GM18508 (cell line): Measurements from ENCODE around the gene RBMS3.
"Not testable (repeated sequence)": the region's sequence is repeated elsewhere in the genome, so short reads cannot be mapped to it uniquely, and the experiment has no call there.

Experiments
- ATAC-seq: cut with Tn5 transposase; IDR thresholded peaks from one replicate; pipeline ENCODE4 v1.9.1; 2021; ENCODE audit warnings: moderate number of reproducible peaks; ENCODE audit not compliant: insufficient read depth, unreplicated experiment

The RBMS3 gene

DNA sequence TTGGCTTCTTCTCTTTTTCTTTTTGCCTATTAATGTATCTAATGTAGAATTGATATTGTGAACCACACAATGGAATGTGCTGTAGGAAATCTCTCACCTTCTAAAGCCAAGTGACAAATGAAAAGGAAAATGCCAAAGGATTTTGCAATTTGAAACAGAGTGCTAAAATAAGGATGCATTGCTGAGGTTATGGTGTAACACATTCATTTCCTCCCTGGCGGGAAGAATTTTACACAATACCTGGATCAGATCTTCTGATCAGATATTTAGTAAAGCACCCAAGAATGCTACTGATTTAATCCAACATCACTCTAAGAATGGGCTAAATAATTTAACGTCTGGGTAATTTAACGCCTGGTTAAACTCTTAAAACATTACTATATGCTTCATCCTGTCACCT lies 527.5 kb downstream of the RBMS3 start:
- ATAC-seq = not testable (repeated sequence)

DNA sequence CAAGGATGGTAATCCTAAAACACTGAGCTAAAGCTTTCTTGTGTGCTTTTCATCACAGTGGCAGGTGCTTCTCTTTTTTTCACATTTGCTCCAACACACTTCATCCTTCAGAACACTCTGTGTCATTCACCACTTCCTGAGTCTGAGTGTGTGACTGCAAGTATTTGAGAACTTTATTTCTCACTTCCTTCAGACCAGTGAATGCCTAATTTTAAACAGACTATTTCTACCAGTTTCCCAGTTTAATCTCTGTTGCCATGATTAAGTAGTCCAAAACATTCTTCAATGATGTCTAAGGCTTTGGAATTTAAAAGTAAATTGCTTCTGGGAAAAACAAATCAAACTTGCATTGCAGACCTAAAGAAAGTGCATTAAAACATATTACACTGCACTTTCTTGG lies 541.2 kb downstream of the RBMS3 start:
- ATAC-seq = no peak

DNA sequence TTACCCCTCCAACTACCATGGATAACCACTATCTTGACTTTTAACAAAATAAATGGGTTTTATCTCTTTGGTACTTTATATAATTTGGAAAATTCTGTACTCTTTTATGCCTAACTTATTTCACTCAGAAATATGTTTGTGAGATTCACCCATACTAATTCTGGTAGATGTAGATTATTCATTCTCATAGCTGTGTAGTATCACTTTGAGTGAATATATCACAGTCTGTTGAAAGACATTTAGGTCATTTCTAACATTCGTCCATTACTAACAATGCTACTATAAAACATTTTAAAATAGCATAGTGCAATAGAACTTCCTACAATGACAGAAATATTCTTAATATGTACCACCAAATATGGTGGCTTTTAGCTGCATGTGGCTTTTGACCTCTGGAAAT lies 542.4 kb downstream of the RBMS3 start:
- ATAC-seq = no peak

DNA sequence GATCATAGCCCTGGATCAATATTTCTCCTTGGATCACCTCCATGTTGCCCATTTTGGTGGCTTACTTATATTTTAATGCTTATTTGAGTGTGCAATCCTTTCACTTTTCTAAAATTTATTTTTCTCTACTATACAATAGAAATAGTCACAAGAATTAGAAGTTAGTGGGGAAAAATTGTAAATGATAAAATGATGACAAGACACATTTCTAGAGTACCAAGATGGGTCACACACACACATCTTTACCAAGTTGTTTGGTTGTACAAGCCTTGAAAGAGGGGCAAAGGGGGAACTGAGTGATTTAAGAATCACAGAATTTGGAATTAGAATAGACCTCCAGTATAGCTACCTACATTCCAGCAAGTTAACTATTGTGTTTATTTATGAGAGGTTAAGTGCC lies 545.8 kb downstream of the RBMS3 start:
- no peak for ATAC-seq

DNA sequence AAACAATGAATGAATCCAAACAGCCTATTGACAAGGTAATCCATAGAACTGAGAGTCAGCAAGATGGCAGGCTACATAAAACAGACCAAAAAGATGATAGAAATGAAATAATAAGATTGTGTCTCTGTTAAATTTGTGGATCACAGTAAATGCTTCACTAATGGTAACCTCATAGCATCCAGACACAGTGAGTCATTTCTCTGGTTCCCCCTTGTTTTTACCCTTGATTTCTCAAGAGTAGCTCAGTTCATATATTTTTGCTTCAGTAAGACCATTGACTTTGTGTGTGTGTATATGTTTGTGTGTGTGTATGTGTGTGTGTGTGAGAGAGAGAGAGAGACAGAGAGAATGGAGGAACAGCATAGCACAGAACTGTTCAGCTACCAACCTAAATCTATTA lies 546.9 kb downstream of the RBMS3 start:
- no peak for ATAC-seq

DNA sequence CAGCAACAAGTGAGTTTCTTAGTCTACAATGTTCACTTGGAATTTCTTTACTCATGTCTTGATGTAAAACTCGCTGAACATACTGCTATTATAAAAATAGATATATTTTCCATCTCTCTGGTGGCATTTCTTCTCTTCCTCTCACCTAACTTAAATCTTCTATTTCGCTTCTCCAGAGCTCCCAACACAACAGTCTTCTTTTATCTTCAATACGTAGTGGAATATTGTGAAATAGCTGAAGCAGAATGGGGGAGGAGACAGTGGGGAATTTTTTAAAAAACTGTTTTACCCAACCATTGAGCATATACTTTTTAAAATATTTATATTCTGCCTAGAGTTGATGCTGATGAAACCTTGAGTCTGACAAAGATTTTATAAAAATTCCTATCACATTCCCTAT lies 548.5 kb downstream of the RBMS3 start:
- ATAC-seq = no peak

DNA sequence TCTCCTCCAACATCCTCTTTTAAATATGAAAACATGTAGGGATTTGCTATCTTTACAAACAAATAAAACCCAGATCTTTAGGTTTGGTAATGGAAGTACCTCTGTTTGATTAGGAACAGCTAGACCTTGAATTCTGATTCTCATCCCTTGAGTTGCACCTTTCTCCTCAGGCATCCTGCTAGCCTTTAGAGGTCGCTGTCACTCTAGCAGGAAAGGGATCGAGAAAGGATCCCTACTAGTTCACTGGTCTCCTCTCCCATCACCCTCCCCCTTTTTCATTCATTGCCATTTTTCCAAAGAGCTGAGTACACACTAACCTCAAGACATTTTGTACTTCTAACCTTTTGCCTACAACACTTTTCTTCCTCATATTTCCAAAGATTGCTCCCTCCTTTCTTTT lies 569.8 kb downstream of the RBMS3 start:
- ATAC-seq = no peak

DNA sequence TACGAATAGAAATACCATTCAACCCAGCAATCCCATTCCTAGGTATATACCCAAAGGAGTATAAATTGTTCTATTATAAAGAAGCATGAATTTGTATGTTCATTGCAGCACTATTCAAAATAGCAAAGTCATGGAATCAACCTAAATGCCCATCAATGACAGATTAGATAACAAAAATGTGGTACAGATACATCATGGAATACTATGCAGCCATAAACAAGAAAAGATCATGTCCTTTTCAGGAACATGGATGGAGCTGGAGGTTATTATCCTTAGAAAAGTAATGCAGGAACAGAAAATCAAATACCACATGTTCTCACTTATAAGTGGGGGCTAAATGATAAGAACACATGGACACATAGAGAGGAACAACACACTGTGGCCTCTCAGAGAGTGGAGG lies 571.9 kb downstream of the RBMS3 start:
- ATAC-seq = no peak

DNA sequence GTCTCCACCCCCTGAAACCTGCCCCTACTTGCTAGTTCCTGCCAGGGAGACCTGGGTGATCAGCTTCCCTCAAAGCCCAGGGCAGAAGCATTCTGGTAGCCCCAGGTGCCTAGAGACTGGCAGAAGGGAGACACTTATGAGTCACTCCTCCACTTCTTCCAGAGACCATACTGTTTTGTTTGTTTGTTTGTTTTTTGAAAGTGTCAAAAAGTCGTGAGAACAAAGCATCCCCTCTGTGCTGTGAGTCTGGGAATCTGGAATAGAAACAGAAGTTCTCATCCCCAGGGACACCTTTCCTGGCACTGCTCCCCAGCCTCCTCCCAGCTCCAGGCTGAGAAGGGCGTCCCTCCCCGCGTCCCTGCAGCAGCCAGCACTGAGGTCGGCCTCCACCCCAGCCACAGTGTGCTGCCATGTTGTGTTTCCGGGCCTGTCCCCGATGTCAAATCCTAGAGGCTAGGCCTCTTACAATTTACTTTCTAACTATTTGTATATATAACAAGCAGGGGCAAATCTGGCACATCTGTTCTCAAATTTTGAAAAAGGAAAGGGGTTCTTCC lies 573.0 kb downstream of the RBMS3 start:
- no peak for ATAC-seq

DNA sequence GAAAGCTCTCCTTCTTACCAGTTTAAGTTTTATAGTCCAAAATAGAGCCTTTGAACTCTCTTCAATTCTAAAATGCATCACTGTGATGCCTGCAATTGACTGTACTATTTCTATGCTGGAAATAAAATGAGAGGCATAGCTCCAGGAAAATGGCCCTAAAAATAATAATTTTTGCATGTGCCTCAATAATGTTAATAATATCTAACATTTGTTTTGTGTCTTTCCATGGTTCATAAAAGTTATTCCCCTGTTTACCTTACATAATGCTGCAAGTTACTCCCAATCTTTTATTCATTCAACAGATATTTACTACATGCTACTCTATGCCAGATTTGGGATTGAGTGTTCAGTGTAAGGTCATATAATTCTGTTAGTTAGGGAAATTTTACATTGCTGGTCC lies 574.0 kb downstream of the RBMS3 start:
- no peak for ATAC-seq

DNA sequence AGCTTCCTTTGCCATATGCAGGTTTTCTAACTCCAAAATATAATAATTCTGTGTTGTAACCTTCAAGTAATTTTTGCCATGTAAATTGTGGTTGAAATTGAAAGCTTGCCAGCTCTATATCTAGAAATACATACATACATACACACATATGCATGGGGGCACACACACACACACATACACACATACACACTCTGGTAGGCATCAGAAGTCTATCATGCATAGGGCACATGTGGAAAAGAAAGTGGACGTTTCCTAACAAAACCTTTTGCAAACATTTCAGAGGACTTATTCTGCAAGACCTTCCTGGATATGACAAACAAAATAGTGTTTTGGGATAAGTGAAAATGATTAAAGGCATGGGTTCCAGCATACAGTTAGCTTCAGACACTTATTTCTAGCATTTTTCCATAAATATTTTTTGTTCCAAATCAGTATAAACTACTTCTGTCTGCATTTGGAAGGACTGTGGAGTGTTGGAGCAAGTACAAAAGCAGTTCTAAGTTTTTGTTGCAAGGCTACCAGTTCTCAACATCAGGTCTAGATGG lies 578.9 kb downstream of the RBMS3 start:
- ATAC-seq = no peak

DNA sequence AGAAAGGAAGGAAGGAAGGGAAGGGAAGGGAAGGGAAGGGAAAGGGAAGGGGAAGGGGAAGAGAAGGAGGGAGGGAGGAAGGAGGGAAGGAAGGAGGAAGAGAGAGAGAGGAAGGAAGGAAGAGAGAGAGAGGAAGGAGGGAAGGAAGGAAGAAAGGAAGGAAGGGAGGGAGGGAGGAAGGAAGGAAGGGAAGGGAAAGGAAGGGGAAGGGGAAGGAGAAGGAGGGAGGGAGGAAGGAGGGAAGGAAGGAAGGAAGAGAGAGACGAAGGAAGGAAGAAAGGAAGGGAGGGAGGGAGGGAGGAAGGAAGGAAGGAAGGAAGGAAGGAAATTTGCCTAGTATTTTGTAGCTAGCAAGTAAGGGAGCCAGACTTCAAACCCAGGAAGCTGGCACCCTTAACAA lies 583.9 kb downstream of the RBMS3 start:
- ATAC-seq = no peak

DNA sequence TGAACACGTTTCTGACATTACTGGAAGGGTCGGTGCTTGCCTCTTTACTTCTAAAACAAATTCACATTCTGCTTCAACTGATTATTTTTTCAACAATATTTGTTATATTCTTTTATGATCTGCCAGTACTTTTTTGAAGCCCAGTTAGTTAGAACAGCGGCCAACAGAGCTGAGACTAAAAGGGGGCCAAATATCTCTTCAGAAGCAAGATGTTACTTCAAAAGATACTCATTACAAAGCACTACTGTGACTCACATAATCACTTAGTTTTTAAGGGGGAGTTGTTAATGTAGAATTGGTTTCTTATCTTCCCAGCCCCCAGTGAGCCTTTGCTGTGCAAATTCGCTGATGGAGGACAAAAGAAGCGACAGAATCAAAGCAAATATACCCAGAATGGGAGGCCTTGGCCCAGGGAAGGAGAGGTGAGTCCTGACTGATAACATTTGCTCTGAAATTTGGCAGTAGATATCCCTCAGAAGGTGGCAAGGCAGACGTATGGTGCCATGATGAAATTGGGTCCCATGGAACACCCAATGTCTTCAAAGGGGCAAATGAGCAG lies 587.8 kb downstream of the RBMS3 start:
- no peak for ATAC-seq

DNA sequence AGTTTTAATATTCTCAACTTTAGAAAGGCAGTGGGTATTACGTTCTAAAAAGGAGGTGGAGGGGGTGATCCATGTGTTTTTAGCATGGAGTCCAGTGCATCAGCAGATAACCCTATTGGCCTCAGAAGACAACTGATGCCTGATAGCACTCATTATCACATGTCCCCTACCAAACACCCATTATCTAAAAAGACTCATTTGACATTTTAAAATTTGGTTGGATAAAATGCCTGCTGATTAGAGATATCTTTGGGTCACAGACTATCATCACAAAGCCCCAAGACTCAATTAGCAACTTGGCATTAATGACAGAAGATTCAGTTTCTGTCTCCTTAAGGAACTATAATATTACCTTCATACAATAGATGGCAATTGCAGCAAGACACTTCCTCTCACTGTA lies 589.3 kb downstream of the RBMS3 start:
- ATAC-seq = no peak

DNA sequence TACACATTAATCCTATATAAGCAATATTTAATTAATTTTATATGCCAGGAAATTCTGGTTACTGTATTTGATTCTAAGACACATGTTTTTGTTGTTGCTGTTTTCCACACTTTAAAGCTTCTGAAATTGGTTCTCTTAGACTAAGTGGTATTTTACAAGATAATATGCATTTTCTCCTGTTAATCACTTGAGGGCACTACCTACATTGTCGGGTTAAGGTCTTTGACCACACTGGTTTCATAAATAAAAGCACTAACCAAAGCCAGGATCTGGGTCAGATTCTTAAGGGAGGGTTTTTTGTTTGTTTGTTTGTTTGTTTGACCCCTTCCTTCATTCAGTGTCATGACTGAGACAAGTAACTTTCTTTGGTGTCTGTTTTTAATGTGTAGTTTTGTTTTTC lies 590.2 kb downstream of the RBMS3 start:
- no peak for ATAC-seq

DNA sequence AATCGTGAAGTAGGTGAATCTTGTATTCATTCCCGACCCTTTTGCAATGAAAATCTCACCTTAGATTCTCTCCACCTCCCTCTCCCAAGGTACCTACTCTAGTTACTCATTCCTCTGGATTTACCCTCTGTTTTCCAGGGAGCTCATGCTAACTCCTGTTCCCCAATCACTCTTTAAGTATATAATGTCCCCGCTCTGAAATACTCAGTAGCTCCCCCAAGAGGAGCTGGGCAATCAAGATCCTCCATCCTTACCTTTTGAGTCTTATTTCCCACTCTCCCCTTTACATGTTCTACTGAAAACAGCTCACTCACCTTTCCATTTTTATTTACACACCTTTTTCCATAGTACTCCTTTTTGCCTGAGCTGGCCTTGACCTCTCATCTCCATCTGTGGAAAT lies 599.9 kb downstream of the RBMS3 start:
- ATAC-seq = no peak

DNA sequence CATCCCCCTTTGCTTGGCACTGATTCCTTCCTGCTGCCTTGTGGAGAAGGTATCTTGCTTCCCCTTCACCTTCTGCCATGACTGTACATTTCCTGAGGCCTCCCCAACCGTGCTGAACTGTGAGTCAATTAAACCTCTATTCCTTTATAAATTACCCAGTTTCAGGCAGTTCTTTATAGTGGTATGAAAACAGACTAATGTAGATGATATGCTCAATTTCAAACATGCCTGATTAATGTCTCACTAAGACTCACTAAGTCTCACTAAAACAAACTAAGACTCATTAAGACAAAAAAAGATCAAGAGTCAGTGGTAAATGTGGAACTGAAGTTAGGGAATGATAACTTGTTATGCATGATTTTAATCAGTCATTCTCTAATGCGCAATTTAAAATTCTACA lies 606.6 kb downstream of the RBMS3 start:
- ATAC-seq = no peak

DNA sequence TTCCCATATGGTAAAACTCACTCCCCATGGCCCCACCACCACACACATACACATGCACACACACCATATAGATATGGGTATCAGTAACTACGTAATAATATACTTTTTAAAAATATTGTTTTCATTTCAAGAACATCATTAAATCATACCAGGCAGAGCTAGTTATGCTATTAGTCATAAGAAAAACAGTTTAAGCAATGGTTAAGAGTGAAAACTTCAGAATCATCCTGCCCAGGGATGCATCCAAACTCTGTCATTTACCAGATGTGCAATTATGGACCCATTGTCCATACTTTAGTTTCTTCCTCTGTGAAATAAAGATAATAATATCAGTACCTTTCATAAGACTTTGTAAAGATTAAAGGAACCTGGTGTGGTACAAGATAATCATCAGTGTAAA lies 608.3 kb downstream of the RBMS3 start:
- ATAC-seq = no peak

DNA sequence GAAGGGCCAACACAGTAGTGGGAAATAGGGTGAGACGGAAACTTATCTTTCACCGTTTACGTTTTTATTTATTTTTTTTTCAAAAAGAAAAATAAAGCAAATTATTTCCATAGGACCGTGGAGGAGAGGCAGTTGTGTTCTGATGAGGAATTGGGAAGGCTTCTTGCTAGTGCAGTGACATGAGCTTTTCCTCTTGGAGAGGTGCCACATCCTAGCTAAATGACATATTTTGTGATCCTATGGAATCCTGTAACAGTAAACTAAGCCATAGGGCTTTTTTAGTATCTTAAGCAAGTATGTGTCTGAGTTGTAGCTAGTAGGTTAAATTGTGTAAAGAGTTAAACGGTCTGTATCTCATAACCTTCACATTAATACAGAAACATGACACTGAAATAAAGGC lies 609.9 kb downstream of the RBMS3 start:
- ATAC-seq = no peak

DNA sequence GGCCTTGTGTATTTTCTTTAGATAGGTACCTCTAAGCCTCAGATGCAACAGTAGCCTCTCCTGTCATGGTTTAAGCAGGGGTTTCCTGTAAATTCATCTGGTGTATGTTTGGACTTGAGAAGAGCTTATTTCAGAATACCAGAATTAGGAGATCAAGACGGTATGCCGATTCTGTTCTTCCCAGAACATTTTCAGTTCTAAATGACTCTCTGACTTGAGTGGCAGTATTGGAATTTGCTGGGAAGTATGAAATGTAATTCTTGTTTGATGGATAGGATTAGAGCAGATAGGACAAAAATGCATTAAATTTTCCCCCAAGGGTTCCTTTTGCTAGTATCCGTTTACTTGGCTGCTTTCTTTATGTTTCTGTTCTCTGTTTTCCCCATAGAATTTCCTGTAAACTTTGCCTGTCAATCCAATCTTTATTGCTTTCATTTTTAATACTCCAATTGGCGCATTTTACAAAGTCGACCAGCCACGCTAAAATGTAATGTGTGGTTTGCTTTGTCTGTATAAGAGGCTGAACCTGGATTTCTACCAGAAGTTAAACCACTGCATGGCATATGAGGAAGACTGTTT lies 612.2 kb downstream of the RBMS3 start:
- ATAC-seq = no peak

DNA sequence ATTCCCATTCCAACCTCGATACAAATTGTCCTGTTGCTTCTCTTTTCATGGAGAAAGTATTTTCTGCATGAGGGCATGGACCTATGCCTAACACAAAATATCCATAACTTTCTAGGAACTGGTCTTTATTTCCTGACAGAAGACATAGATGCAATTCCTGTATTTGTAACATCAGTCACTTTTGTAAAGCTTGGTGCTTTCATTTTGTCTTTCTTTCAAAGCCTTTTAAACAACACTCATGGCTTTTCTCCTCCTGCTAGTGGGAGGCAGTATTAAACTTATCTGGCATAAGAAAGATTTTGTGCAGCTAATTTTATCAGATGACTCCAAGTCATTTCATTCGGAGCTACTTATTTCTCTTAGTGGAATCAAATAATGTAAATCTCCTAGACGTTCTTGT lies 616.0 kb downstream of the RBMS3 start:
- ATAC-seq = no peak
